ENCODE data around the gene ANKFN1. TPM values are rescaled to one million over a fixed set of nuclear protein-coding genes. Genes with fewer than 3 reads are reported as not detected.

Gene ANKFN1
- total and polyA plus RNA-seq, 2 of the 13 experiments (the other 11 are each of a cell fraction or from before 2014, with no cell fraction given): not detected

GRCh38 chr17:56532926-56533325 lies 379.7 kb downstream of the ANKFN1 start:
- ATAC-seq (no peak), DNase-seq (ENCODE audit: low spot score) (no peak), FAIRE-seq (no peak)
- Histone ChIP-seq H4K20me1 (ENCODE audit: insufficient read depth, low read length) (no peaks in the 10 kb centered on the region), H3K27me3 (ENCODE audit: control insufficient read depth in 1 of 2, insufficient read depth in 2 of 2, low read length in 2 of 2) (peaks cover 0 to 6% of the 10 kb centered on the region in 2 experiments; a peak in 1 of 5 replicates), H3K9me3 (ENCODE audit: low read length) (no peaks in the 10 kb centered on the region), H3K27ac (ENCODE audit: extremely low read length, insufficient read depth, low read length) (no peak overlapping the region), H2AFZ (ENCODE audit: low read length) (no peak overlapping the region), H3K79me2 (ENCODE audit: insufficient read depth, low read length) (no peaks in the 10 kb centered on the region), H3K4me1 (ENCODE audit: insufficient read depth, low read length) (no peaks in the 10 kb centered on the region), H3K36me3 (replicated peaks in 1 of 2; ENCODE audit: control insufficient read depth in 1 of 2, insufficient read depth in 2 of 2, low read length in 2 of 2) (no peaks in the 10 kb centered on the region), H3K4me2 (ENCODE audit: low read depth, low read length) (no peak overlapping the region), H3K4me3 (replicated peaks in 1 of 3; ENCODE audit: insufficient read depth in 1 of 3, low read depth in 2 of 3, low read length in 3 of 3) (no peak overlapping the region), H3K9ac (ENCODE audit: insufficient read depth, low read depth, low read length) (no peak overlapping the region)
- 1% methylated on average over 5 of the region's 5 CpGs for WGBS (ENCODE audit: low lambda C conversion rate)
- POLR2A ChIA-PET: no interaction called here
- TF ChIP-seq SIN3B (IDR thresholded peaks at IDR 0.05; ENCODE audit: low read length): no peak
- TF ChIP-seq, protein P1, sequence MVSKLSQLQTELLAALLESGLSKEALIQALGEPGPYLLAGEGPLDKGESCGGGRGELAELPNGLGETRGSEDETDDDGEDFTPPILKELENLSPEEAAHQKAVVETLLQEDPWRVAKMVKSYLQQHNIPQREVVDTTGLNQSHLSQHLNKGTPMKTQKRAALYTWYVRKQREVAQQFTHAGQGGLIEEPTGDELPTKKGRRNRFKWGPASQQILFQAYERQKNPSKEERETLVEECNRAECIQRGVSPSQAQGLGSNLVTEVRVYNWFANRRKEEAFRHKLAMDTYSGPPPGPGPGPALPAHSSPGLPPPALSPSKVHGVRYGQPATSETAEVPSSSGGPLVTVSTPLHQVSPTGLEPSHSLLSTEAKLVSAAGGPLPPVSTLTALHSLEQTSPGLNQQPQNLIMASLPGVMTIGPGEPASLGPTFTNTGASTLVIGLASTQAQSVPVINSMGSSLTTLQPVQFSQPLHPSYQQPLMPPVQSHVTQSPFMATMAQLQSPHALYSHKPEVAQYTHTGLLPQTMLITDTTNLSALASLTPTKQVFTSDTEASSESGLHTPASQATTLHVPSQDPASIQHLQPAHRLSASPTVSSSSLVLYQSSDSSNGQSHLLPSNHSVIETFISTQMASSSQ (IDR thresholded peaks at IDR 0.05; ENCODE audit: low read depth): no peak
- TF ChIP-seq, protein P1 (CRISPR knock-in tag; IDR thresholded peaks at IDR 0.05; ENCODE audit: borderline replicate concordance): no peak
- intact Hi-C loops (cut with micrococcal nuclease; ENCODE audit: unreplicated experiment) (no loop called here), in situ Hi-C loops (cut with HindIII; ENCODE audit: extremely low pct_ligation_motif_present, low pct_unique_long_range_greater_than_20kb) (no loop called here)
- CTCF ChIA-PET (ENCODE audit: low intra/inter-chr PET ratio, low total read pairs): no interaction called here
- BruUV-seq (replicated peaks): no TSS peak

- CTCF ChIA-PET (ENCODE audit: low intra/inter-chr PET ratio, low total read pairs): no interaction called here
- no peaks in the 10 kb centered on the region for H3K36me3 ChIP-seq (replicated peaks in 1 of 2; ENCODE audit: control insufficient read depth in 1 of 2, insufficient read depth in 2 of 2, low read length in 2 of 2)
- intact Hi-C loops (cut with micrococcal nuclease; ENCODE audit: unreplicated experiment): no loop called here
- H3K4me3 ChIP-seq (replicated peaks in 1 of 3; ENCODE audit: insufficient read depth in 1 of 3, low read depth in 2 of 3, low read length in 3 of 3): no peak overlapping the region
- no peak overlapping the region for H2AFZ ChIP-seq (ENCODE audit: low read length)
- no peak overlapping the region for H3K4me2 ChIP-seq (ENCODE audit: low read depth, low read length)
- H3K27me3 ChIP-seq (ENCODE audit: control insufficient read depth in 1 of 2, insufficient read depth in 2 of 2, low read length in 2 of 2): no peaks in the 10 kb centered on the region; a peak in 1 of 5 replicates
- H3K9me3 ChIP-seq (ENCODE audit: low read length): no peaks in the 10 kb centered on the region
- H3K27ac ChIP-seq (ENCODE audit: extremely low read length, insufficient read depth, low read length): no peak overlapping the region
- FAIRE-seq: no peak
- H3K79me2 ChIP-seq (ENCODE audit: insufficient read depth, low read length): no peaks in the 10 kb centered on the region
- ATAC-seq: no peak
- BruUV-seq (replicated peaks): no TSS peak
- TF ChIP-seq ZNF687 (CRISPR knock-in tag; IDR thresholded peaks at IDR 0.05): no peak
- no peak for TF ChIP-seq ZNF780A (CRISPR knock-in tag; IDR thresholded peaks at IDR 0.05)
- TF ChIP-seq, protein P2, sequence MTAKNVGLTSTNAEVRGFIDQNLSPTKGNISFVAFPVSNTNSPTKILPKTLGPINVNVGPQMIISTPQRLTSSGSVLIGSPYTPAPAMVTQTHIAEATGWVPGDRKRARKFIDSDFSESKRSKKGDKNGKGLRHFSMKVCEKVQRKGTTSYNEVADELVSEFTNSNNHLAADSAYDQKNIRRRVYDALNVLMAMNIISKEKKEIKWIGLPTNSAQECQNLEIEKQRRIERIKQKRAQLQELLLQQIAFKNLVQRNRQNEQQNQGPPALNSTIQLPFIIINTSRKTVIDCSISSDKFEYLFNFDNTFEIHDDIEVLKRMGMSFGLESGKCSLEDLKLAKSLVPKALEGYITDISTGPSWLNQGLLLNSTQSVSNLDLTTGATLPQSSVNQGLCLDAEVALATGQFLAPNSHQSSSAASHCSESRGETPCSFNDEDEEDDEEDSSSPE (CRISPR knock-in tag; IDR thresholded peaks at IDR 0.05): no peak
- no peak for TF ChIP-seq E2F1 (CRISPR knock-in tag; IDR thresholded peaks at IDR 0.05)
- TF ChIP-seq KAT2B (IDR thresholded peaks at IDR 0.05; ENCODE audit: borderline replicate concordance, low read depth, low read length): no peak
- in situ Hi-C loops (cut with HindIII; ENCODE audit: extremely low pct_ligation_motif_present, low pct_unique_long_range_greater_than_20kb): no loop called here
- H4K20me1 ChIP-seq (ENCODE audit: insufficient read depth, low read length): no peaks in the 10 kb centered on the region
- DNase-seq (ENCODE audit: low spot score): no peak
- H3K9ac ChIP-seq (ENCODE audit: insufficient read depth, low read depth, low read length): no peak overlapping the region
- 0% methylated on average over 1 of the region's 1 CpG for WGBS (ENCODE audit: low lambda C conversion rate)
- H3K4me1 ChIP-seq (ENCODE audit: insufficient read depth, low read length): no peaks in the 10 kb centered on the region
- POLR2A ChIA-PET: no interaction called here
Measured at GRCh38 chr17:56536766-56537165, 383.5 kb downstream of the ANKFN1 start.

All from HepG2 (cell line).